Natural killer cell (primary cell): ENCODE data around the gene APCDD1L. TPM values are rescaled to one million over a fixed set of nuclear protein-coding genes. Genes with fewer than 3 reads are reported as not detected.
A peak's percentile ranks its signal among the peaks of the same experiment; 100 is the strongest.

Experiments used
- ATAC-seq, 3 donors: fragments of 150-1000 bp in 2 of 3; fragments of 200-7000 bp in 1 of 3; cut with Tn5 transposase; 1 replicate in 1 of 3; 2 replicates in 2 of 3; pipeline ENCODE4 v1.10.0; 2021; ENCODE audit warnings: mild to moderate bottlenecking in 2 of 3, moderate library complexity in 2 of 3
- DNase-seq, 2 donors: peaks; one replicate each; pipeline versions ENCODE4 v3.0.0 to v3.0.0-alpha.2; 2013 to 2021; ENCODE audit warnings: mixed read lengths in 1 of 2
- H3K27ac ChIP-seq: one replicate; pipeline ENCODE4 v1.5.1; 2013; ENCODE audit warnings: mild to moderate bottlenecking, low read length
- H3K27me3 ChIP-seq: one replicate; pipeline ENCODE4 v1.6.1; 2013; ENCODE audit warnings: low read length; ENCODE audit not compliant: control insufficient read depth, insufficient read depth
- H3K36me3 ChIP-seq: one replicate; pipeline ENCODE4 v1.6.1; 2013; ENCODE audit warnings: low read length; ENCODE audit not compliant: control insufficient read depth, insufficient read depth
- H3K4me1 ChIP-seq: one replicate; pipeline ENCODE4 v1.6.1; 2013; ENCODE audit warnings: low read length; ENCODE audit not compliant: control insufficient read depth, insufficient read depth
- H3K4me3 ChIP-seq: one replicate; pipeline ENCODE4 v1.5.1; 2013; ENCODE audit warnings: low read length
- H3K9me3 ChIP-seq: one replicate; pipeline ENCODE4 v1.6.1; 2013; ENCODE audit warnings: low read length; ENCODE audit not compliant: control insufficient read depth, insufficient read depth
- H3K27ac Mint-ChIP-seq, 2 donors: one replicate each; pipeline ENCODE4 v1.8.0; 2022; ENCODE audit warnings: mild to moderate bottlenecking in 2 of 2, mixed read lengths in 2 of 2, moderate library complexity in 1 of 2
- H3K27me3 Mint-ChIP-seq, 2 donors: one replicate each; pipeline ENCODE4 v1.8.0; 2022; ENCODE audit warnings: low read depth in 2 of 2, mixed read lengths in 2 of 2
- H3K36me3 Mint-ChIP-seq: one replicate; pipeline ENCODE4 v1.8.0; 2022; ENCODE audit warnings: mixed read lengths
- H3K4me1 Mint-ChIP-seq, 2 donors: one replicate each; pipeline ENCODE4 v1.8.0; 2022; ENCODE audit warnings: mixed read lengths in 2 of 2
- H3K4me3 Mint-ChIP-seq: one replicate; pipeline ENCODE4 v1.8.0; 2022; ENCODE audit warnings: mild to moderate bottlenecking, moderate library complexity, mixed read lengths
- H3K9me3 Mint-ChIP-seq, 2 donors: one replicate each; pipeline ENCODE4 v1.8.0; 2022; ENCODE audit warnings: mixed read lengths in 2 of 2
- WGBS: methylation state at CpG from one replicate; pipeline ENCODE4 v1.1.7; 2013; ENCODE audit warnings: missing lambda C conversion rate; ENCODE audit not compliant: insufficient coverage; 5-methylcytosine and 5-hydroxymethylcytosine counted together
- intact Hi-C: fragments of 100-400 bp; cut with micrococcal nuclease; formaldehyde crosslinking; loops from one replicate; pipeline ENCODE4 v1.14.2; 2022
- total RNA-seq, 4 donors: library from RNA; stranded (reverse); fragments of 120-200 nt in 1 of 4; gene quantifications; one replicate each; pipeline versions ENCODE4 v1.2.3 to v1.2.4, GENCODE V29; 2013 to 2022
- TF ChIP-seq, protein P1 (sequence below): fragments of 200-600 bp; IDR thresholded peaks from one replicate; pipeline ENCODE4 v1.8.0; 2022; ENCODE audit warnings: antibody characterized with exemption

The APCDD1L gene
- total RNA-seq, 3 donors from 2014 or later (not counting 1 experiment from before 2014, with no cell fraction given) = not detected

DNA sequence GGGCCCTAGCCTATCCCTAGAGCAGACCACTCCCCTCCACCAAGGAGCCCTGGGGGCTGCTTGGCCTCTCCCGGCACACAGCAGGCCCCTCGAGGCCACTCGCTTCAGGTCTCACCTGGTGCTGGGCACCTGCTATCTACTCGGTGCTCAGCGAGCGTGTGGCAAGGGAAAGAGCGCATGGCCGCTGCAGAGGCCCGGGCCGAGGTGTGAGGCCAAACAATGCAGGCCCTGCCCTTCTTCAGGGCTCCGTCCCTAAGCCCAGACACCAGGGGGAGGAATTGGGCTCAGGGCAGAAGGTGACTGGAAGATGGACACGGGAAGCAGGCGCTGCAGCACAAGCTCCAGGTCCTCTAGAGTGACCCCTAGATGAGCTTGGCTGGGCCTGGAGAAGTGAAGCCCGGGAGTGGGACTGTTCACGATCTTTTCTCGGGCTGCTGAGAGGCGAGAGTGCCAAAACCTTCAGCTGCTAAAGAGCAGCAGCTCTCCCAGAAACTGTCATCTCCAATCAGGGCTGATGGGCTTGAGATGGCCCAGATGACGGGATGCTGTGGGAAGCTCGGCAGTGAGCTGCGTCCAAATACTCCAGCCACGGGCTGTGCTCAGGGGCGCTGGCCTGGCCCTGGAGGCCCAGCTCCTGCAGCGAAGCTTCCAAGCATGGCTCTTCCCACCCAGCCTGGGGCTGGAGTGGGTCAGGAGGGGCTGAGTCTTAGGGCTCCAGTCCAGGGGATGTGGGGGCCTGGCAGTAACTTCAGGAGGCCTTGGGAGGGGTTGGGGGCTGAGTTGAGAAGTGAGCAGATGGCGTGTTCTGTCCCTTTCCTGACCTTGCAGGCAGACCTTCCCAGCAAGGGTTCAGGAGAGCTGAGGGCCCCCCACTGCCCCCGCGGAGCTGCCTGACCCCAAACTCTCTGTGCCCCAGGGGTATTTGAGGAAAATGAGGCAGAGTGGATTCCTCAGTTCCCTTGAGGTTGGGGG is 43.7 kb downstream of the APCDD1L start:
- Histone ChIP-seq H3K9me3 (no peaks in the 10 kb centered on the region), H3K27me3 (no peaks in the 10 kb centered on the region), H3K4me3 (no peak overlapping the region), H3K4me1 (no peaks in the 10 kb centered on the region), H3K27ac (no peak overlapping the region), H3K36me3 (no peaks in the 10 kb centered on the region)
- 90% methylated on average over 26 of the region's 26 CpGs for WGBS
- DNase-seq = no peak
- H3K4me1 Mint-ChIP-seq = no peaks in the 10 kb centered on the region
- no peaks in the 10 kb centered on the region for H3K9me3 Mint-ChIP-seq
- no peaks in the 10 kb centered on the region for H3K36me3 Mint-ChIP-seq
- ATAC-seq = no peak
- intact Hi-C loops = no loop called here
- no peak overlapping the region for H3K27ac Mint-ChIP-seq
- TF ChIP-seq, protein P1, sequence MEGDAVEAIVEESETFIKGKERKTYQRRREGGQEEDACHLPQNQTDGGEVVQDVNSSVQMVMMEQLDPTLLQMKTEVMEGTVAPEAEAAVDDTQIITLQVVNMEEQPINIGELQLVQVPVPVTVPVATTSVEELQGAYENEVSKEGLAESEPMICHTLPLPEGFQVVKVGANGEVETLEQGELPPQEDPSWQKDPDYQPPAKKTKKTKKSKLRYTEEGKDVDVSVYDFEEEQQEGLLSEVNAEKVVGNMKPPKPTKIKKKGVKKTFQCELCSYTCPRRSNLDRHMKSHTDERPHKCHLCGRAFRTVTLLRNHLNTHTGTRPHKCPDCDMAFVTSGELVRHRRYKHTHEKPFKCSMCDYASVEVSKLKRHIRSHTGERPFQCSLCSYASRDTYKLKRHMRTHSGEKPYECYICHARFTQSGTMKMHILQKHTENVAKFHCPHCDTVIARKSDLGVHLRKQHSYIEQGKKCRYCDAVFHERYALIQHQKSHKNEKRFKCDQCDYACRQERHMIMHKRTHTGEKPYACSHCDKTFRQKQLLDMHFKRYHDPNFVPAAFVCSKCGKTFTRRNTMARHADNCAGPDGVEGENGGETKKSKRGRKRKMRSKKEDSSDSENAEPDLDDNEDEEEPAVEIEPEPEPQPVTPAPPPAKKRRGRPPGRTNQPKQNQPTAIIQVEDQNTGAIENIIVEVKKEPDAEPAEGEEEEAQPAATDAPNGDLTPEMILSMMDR = no peak
- no peak overlapping the region for H3K4me3 Mint-ChIP-seq
- peaks cover 0 to 5% of the 10 kb centered on the region in 2 donors for H3K27me3 Mint-ChIP-seq

DNA sequence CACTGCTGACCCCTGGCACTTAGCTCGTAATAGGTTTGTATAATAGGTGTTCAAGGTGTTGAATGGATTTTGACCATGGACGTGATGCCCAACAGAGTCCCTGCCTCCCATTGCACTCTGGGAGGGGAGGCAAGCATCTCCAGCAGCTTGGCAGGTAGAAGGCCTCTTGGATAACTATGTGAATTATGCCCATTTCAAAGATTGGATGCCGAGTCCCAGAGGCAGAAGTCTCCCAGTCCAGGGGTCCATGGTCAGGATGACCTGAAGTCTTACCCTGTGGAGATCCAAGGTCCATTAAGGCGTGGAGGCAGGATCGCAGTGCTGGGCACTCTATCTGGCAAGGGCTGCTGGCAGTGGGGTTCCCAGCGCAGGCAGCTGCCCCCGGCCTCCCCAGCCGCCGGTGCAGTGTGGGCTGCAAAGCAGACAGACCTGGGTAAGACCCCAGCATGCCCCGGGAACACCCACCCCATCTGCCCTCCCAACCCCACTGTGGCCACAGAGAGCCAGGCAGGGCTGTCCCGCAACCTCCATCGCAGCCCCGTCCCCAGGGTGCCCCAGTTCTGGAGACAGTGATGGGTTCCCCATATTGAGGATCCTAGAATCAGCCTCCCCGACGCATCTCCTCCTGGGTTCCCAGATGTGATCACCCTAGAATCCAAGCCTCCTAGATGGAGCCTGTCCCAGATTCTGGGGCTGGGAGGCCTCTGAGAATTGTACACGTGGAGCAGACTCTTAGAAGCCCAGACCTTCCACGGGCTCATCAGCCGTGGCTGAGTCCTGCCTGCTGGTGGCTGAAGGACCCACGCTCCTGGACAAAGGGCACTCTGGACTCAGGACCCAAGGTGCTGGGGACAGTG is 44.6 kb downstream of the APCDD1L start:
- H3K4me1 Mint-ChIP-seq = no peaks in the 10 kb centered on the region
- H3K9me3 ChIP-seq = no peaks in the 10 kb centered on the region
- WGBS = 92% methylated on average over 19 of the region's 19 CpGs
- no peak overlapping the region for H3K4me3 ChIP-seq
- H3K27ac Mint-ChIP-seq = no peak overlapping the region
- intact Hi-C loops = no loop called here
- TF ChIP-seq, protein P1 = no peak
- no peaks in the 10 kb centered on the region for H3K27me3 ChIP-seq
- H3K27ac ChIP-seq = no peak overlapping the region
- no peaks in the 10 kb centered on the region for H3K9me3 Mint-ChIP-seq
- no peak overlapping the region for H3K4me3 Mint-ChIP-seq
- no peaks in the 10 kb centered on the region for H3K36me3 ChIP-seq
- H3K4me1 ChIP-seq = no peaks in the 10 kb centered on the region
- no peak for DNase-seq
- peak in 1 of 3 donors; percentile 17 for ATAC-seq
- peaks cover 0 to 7% of the 10 kb centered on the region in 2 donors for H3K27me3 Mint-ChIP-seq
- no peaks in the 10 kb centered on the region for H3K36me3 Mint-ChIP-seq

DNA sequence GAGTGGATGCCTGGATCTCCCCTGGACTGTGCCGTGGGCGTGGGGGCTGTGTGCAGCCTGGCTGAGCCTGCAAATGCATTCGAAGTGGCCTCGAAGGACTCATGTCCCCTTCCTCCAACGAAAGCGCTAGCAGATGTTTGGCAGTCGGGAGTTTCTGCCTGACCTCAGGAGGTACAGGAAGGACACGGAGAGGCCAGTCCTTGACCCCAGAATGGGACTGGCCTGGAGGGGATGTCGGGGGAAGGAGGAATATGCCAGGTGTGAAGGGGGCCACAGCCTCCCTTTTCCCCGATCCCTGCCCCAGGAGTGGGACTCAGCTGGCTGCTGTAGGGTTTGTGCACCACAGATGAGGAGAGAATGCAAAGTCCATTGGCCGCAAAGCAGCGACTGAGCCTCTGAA is 45.6 kb downstream of the APCDD1L start:
- H3K4me3 Mint-ChIP-seq = no peak overlapping the region
- H3K36me3 Mint-ChIP-seq = no peaks in the 10 kb centered on the region
- ATAC-seq = no peak
- no peaks in the 10 kb centered on the region for H3K27me3 ChIP-seq
- H3K27me3 Mint-ChIP-seq = peaks cover 0 to 7% of the 10 kb centered on the region in 2 donors
- H3K4me3 ChIP-seq = no peak overlapping the region
- intact Hi-C loops = no loop called here
- WGBS = 90% methylated on average over 12 of the region's 12 CpGs
- TF ChIP-seq, protein P1 = no peak
- H3K27ac Mint-ChIP-seq = no peak overlapping the region
- no peak for DNase-seq
- H3K9me3 Mint-ChIP-seq = no peaks in the 10 kb centered on the region
- H3K9me3 ChIP-seq = no peaks in the 10 kb centered on the region
- no peaks in the 10 kb centered on the region for H3K4me1 ChIP-seq
- no peak overlapping the region for H3K27ac ChIP-seq
- no peaks in the 10 kb centered on the region for H3K4me1 Mint-ChIP-seq
- H3K36me3 ChIP-seq = no peaks in the 10 kb centered on the region
